Activated CD4-positive, alpha-beta T cell treated with anti-CD3 and anti-CD28 coated beads for 36 hours (primary cell): Measurements from ENCODE around the gene SPIRE2. TPM values are rescaled to one million over a fixed set of nuclear protein-coding genes. Genes with fewer than 3 reads are reported as not detected.
A peak's percentile ranks its signal among the peaks of the same experiment; 100 is the strongest.

Experiments used
- ATAC-seq: fragments of 200-7000 bp; cut with Tn5 transposase; one replicate; pipeline ENCODE4 v1.10.0; 2021; ENCODE audit warnings: mild to moderate bottlenecking, moderate library complexity
- CTCF ChIA-PET: fragments of 350-600 bp; sonication (Branson Sonifier 250); formaldehyde crosslinking; loops from one replicate; lab custom pipeline; 2021; ENCODE audit warnings: antibody characterized with exemption; lab: Charles Lee
- POLR2A ChIA-PET: fragments of 350-600 bp; sonication (Branson Sonifier 250); formaldehyde crosslinking; loops from one replicate; lab custom pipeline; 2021; ENCODE audit warnings: antibody characterized with exemption, inconsistent platforms; lab: Charles Lee
- DNase-seq: peaks from one replicate; pipeline ENCODE4 v3.0.0-alpha.2; 2020
- H3K27ac Mint-ChIP-seq: one replicate; pipeline ENCODE4 v1.8.0; 2021; ENCODE audit warnings: mixed read lengths
- H3K27me3 Mint-ChIP-seq: one replicate; pipeline ENCODE4 v1.8.0; 2021; ENCODE audit warnings: mixed read lengths
- H3K36me3 Mint-ChIP-seq: one replicate; pipeline ENCODE4 v1.8.0; 2021; ENCODE audit warnings: low read depth, mixed read lengths
- H3K4me1 Mint-ChIP-seq: one replicate; pipeline ENCODE4 v1.8.0; 2021; ENCODE audit warnings: mixed read lengths
- H3K4me3 Mint-ChIP-seq: one replicate; pipeline ENCODE4 v1.8.0; 2021; ENCODE audit warnings: mild to moderate bottlenecking, moderate library complexity, mixed read lengths
- H3K9me3 Mint-ChIP-seq: one replicate; pipeline ENCODE4 v1.8.0; 2021; ENCODE audit warnings: low read depth, mixed read lengths
- intact Hi-C, 2 experiments: fragments of 100-400 bp; cut with DNase I in 1 of 2; cut with micrococcal nuclease in 1 of 2; formaldehyde crosslinking; loops; one replicate each; pipeline versions ENCODE4 v1.14.2 to v1.15.1; 2022 to 2024; cut with DNase I, micrococcal nuclease
- total RNA-seq, 2 experiments: library from RNA; stranded (reverse); gene quantifications; one replicate each; pipeline ENCODE4 v1.2.3, GENCODE V29; 2021

The SPIRE2 gene
- total RNA-seq, 2 experiments from 2014 or later, result 1.1 to 1.5 TPM

GRCh38 chr16:89902980-89903379 lies 74.7 kb downstream of the SPIRE2 start:
- POLR2A ChIA-PET, result no interaction called here
- H3K27me3 Mint-ChIP-seq, result no peaks in the 10 kb centered on the region
- intact Hi-C loops, result no loop called here
- ATAC-seq, result no peak
- no peaks in the 10 kb centered on the region for H3K9me3 Mint-ChIP-seq
- CTCF ChIA-PET, result no interaction called here
- H3K36me3 Mint-ChIP-seq, result peaks cover 25% of the 10 kb centered on the region
- no peak for DNase-seq
- no peak overlapping the region for H3K27ac Mint-ChIP-seq
- no peaks in the 10 kb centered on the region for H3K4me1 Mint-ChIP-seq
- no peak overlapping the region for H3K4me3 Mint-ChIP-seq

DNA sequence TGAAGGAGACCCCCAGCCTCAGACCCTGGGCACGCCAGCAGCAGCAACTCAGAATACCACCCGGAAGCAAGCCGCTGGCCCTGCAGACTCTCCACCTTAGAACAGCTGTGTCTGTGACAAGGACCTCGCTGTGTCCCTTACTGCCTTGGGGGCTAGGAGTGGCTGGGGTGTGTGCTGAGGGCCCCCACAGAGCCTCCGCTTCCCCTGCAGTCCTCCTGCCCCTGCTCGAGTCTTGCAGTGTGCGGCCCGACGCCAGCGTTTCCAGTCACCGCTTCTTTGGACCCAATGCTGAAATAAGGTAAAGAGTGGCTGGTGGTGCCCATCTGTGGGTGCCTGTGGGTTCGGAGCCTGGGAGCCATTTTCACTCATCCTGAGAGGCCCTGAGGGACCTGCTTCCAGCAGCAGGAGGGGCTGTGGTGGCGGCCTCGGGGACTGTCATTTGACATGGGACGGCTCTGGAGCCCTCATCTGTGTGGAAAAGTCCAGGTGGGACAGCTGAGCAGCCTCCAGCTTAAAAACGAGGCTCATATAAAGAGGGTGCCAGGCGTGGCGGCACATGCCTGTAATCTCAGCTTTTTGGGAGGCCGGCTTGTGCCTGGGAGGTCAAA lies 75.7 kb downstream of the SPIRE2 start:
- Mint-ChIP-seq H3K4me3 (no peak overlapping the region), H3K9me3 (no peaks in the 10 kb centered on the region), H3K27me3 (no peaks in the 10 kb centered on the region), H3K4me1 (no peaks in the 10 kb centered on the region), H3K27ac (no peak overlapping the region), H3K36me3 (peaks cover 25% of the 10 kb centered on the region)
- ChIA-PET CTCF (no interaction called here), POLR2A (no interaction called here)
- ATAC-seq, result no peak
- intact Hi-C loops, result no loop called here
- no peak for DNase-seq

DNA sequence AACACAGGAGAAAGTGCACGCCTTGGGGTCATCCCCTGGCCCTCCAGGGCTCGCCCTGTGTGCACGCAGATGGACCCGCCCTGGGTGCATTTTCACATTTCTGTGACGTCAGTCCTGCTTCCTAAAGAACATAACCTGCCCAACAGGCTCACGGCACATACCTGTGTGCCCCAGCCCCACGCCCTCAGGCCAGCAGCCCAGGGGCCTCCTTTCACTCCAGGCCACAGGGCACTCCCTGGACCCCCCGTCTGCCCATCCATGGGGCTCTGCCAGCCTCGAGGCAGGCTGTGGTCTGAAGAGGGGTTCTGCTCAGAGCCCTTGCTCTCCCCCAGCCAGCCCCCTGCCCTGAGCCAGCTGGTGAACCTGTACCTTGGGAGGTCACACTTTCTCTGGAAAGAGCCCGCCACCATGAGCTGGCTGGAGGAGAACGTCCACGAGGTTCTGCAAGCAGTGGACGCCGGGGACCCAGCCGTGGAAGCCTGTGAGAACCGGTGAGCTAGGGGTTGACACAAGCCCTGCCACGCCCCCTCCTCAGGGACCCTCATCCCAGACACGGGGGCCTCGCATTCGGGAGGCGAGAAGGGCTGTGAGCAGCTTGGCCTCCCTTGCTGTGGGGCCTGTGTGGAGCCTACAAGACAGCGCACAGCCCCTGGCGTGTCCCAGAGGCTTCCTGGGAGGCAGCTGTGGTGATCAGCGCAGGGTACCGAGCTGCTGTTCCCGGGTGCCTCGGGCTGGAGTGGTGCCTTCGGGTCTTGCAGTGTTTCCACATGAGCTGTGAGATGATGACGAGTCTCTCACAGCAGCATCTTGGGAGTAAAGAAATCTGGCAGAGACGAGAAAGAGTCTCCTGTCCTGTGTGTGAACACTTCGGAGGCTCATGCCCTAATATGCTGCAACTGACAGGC lies 76.6 kb downstream of the SPIRE2 start:
- H3K36me3 Mint-ChIP-seq, result peaks cover 22% of the 10 kb centered on the region
- H3K4me1 Mint-ChIP-seq, result no peaks in the 10 kb centered on the region
- DNase-seq, result no peak
- POLR2A ChIA-PET, result no interaction called here
- no peak overlapping the region for H3K27ac Mint-ChIP-seq
- CTCF ChIA-PET, result no interaction called here
- H3K4me3 Mint-ChIP-seq, result no peak overlapping the region
- no peak for ATAC-seq
- intact Hi-C loops, result no loop called here
- no peaks in the 10 kb centered on the region for H3K27me3 Mint-ChIP-seq
- no peaks in the 10 kb centered on the region for H3K9me3 Mint-ChIP-seq

GRCh38 chr16:89905511-89906139 lies 77.3 kb downstream of the SPIRE2 start:
- POLR2A ChIA-PET, result no interaction called here
- no peak for DNase-seq
- H3K9me3 Mint-ChIP-seq, result no peaks in the 10 kb centered on the region
- intact Hi-C loops, result no loop called here
- H3K27me3 Mint-ChIP-seq, result no peaks in the 10 kb centered on the region
- ATAC-seq, result no peak
- H3K4me1 Mint-ChIP-seq, result no peaks in the 10 kb centered on the region
- H3K4me3 Mint-ChIP-seq, result no peak overlapping the region
- H3K27ac Mint-ChIP-seq, result no peak overlapping the region
- CTCF ChIA-PET, result no interaction called here
- H3K36me3 Mint-ChIP-seq, result peaks cover 23% of the 10 kb centered on the region

DNA sequence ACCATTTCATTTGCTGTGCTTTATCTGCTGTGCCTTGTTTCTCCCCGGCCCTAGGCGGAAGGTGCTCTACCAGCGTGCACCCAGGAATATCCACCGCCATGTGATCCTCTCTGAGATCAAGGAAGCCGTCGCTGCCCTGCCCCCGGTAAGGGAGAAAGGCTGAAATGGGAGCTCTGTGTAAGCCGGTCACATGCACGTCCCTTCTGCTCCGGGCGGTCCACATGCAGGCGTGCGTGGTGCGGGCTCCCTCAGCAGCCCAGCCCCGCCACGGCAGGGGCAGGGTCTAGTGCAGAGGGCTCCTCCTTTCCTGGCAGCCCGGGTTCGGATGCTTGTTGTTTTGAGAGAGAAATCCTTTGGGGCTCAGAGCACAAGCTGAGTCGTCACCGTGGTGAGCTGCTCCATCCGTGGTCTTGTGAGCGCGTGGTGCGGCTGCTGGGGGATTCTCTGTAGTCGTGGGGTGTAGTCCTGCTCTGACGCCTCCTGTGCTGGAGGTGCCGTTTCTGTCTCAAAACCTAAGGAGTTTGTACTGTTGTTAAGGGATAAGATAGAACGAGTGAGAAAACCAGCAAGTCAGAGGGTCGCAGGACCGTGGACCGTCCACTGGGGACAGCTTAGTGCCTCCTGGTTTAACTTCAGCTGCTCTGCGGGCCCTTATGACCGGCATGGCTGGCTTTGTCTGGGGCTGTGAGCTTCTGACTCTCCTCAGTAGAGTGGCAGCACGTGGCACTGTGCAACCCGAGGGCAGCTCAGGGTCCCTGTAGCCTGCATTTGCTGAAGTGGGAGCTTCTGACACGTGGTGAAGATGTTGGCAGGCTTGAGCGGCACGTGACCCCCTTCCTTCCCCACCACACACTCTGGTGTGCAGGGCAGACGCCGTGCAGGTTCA lies 78.1 kb downstream of the SPIRE2 start:
- H3K4me3 Mint-ChIP-seq, result no peak overlapping the region
- intact Hi-C loops, result no loop called here
- ChIA-PET POLR2A (no interaction called here), CTCF (interaction anchor here (0.6 to 0.8 kb wide), 4 partner anchors 12 to 131 kb away, joined by 3 to 5 read pairs (median 3); partner anchors contain the start of genes MC1R and TUBB3)
- DNase-seq, result no peak
- no peak overlapping the region for H3K27ac Mint-ChIP-seq
- peaks cover 26% of the 10 kb centered on the region for H3K36me3 Mint-ChIP-seq
- no peaks in the 10 kb centered on the region for H3K4me1 Mint-ChIP-seq
- H3K9me3 Mint-ChIP-seq, result no peaks in the 10 kb centered on the region
- ATAC-seq, result no peak
- no peaks in the 10 kb centered on the region for H3K27me3 Mint-ChIP-seq

DNA sequence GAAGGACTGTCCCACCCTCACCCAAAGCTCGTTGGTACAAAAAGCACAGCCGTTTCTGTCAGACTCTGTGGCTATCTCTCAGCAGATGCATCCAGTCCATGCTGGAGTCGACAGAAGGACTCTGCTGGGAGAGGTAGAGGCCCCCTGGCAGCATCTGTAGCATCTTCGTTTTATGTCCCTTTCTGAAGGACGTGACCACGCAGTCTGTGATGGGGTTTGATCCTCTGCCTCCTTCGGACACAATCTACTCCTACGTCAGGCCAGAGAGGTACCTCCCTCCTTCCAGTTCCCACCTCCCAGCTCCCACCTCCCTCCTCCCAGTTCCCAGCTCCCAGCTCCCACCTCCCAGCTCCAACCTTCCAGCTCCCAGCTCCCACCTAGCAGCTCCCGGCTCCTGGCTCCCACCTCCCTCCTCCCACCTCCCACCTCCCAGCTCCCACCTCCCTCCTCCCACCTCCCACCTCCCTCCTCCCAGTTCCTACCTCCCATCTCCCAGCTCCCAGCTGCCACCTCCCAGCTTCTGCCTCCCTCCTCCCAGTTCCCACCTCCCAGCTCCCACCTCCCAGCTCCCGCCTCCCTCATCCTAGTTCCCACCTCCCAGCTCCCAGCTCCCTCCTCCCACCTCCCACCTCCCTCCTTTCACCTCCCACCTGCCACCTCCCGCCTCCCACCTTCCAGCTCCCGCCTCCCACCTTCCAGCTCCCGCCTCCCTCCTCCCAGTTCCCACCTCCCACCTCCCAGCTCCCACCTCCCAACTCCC lies 79.0 kb downstream of the SPIRE2 start:
- Mint-ChIP-seq H3K4me3 (no peak overlapping the region), H3K36me3 (peaks cover 28% of the 10 kb centered on the region), H3K27me3 (no peaks in the 10 kb centered on the region), H3K27ac (no peak overlapping the region), H3K4me1 (no peaks in the 10 kb centered on the region), H3K9me3 (no peaks in the 10 kb centered on the region)
- intact Hi-C loops, result no loop called here
- no peak for DNase-seq
- CTCF ChIA-PET, result interaction anchor here (0.6 to 1.4 kb wide), 5 partner anchors 16 to 201 kb away, joined by 3 to 5 read pairs (median 3); partner anchors contain the start of gene TUBB3
- POLR2A ChIA-PET, result interaction anchor here (0.6 kb wide), 1 partner anchor 545 kb away, joined by 3 read pairs; no protein-coding TSS in a partner anchor
- no peak for ATAC-seq

DNA sequence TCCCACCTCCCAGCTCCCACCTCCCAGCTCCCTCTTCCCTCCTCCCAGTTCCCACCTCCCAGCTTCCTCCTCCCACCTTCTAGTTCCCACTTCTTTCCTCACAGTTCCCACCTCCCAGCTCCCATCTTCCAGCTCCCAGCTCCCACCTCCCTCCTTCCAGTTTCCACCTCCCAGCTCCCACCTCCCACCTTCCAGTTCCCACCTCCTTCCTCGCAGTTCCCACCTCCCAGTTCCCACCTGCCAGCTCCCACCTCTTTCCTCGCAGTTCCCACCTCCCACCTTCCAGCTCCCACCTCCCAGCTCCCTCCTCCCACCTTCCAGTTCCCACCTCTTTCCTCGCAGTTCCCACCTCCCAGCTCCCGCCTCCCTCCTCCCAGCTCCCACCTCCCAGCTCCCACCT lies 80.0 kb downstream of the SPIRE2 start:
- ATAC-seq (no peak), DNase-seq (no peak)
- Mint-ChIP-seq H3K4me1 (no peaks in the 10 kb centered on the region), H3K36me3 (peaks cover 27% of the 10 kb centered on the region), H3K4me3 (no peak overlapping the region), H3K27me3 (no peaks in the 10 kb centered on the region), H3K27ac (no peak overlapping the region), H3K9me3 (no peaks in the 10 kb centered on the region)
- ChIA-PET CTCF (interaction anchor here (0.6 to 1.4 kb wide), 3 partner anchors 130 to 206 kb away, joined by 3 read pairs; no protein-coding TSS in a partner anchor), POLR2A (no interaction called here)
- intact Hi-C loops, result no loop called here

DNA sequence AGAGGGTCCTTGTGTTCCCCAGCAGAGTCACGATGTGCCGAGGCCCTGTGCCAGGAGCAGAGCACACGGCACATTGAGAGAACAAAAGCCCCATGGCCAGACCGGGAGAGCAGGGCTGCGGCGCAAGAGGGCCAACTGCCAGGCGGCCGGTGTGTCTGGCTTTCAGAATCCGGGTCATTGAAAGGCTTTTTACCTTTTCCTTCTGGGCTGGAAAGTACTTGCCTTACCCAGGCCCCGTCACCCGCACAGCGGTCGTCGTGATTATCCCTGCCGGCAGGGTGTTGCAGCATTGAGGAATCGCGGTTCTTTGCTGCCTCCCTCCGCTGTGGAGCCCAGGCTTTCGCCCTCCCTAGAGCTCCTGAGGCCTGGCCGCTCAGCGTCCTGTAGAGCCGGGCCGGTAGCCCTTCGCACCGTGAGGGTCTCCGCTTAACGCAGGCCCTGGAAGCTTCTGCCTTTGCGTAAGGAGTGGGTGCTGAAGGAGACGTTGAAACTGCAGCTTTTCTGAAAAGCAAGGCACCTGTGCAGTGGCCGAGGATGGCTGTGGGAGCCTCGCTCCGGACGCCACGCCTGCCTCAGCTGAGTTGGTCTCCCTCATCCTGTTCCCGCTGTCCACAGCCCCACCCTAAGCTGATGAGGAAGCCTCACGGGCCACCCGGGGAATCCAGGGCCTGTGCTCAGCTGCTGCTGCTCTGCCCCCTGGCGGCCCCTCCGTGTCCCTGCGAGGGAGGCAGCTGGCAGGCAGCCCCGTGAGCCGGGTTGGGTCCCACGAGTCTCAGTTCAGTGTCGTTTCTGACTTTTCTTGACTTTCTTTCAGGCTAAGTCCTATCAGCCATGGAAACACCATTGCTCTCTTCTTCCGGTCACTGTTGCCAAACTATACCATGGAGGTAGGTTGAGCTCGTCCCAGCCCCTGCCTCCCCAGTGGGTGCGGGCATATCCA lies 81.8 kb downstream of the SPIRE2 start:
- Mint-ChIP-seq H3K36me3 (peaks cover 35% of the 10 kb centered on the region), H3K27me3 (no peaks in the 10 kb centered on the region), H3K4me3 (no peak overlapping the region), H3K27ac (no peak overlapping the region), H3K9me3 (no peaks in the 10 kb centered on the region), H3K4me1 (no peaks in the 10 kb centered on the region)
- POLR2A ChIA-PET, result interaction anchor here (0.7 kb wide), 1 partner anchor 56 kb away, joined by 9 read pairs; no protein-coding TSS in a partner anchor
- CTCF ChIA-PET, result interaction anchor here (0.5 to 2.3 kb wide), 22 partner anchors 9 to 646 kb away, joined by 3 to 11 read pairs (median 4); partner anchors contain the start of gene MC1R
- intact Hi-C loops, result no loop called here
- ATAC-seq, result peak; percentile 89
- peak; percentile 83 for DNase-seq

GRCh38 chr16:89910717-89911354 lies 82.6 kb downstream of the SPIRE2 start:
- Mint-ChIP-seq H3K4me1 (no peaks in the 10 kb centered on the region), H3K4me3 (no peak overlapping the region), H3K9me3 (no peaks in the 10 kb centered on the region), H3K27me3 (no peaks in the 10 kb centered on the region), H3K36me3 (peaks cover 35% of the 10 kb centered on the region), H3K27ac (no peak overlapping the region)
- ATAC-seq, result no peak
- no peak for DNase-seq
- POLR2A ChIA-PET, result no interaction called here
- CTCF ChIA-PET, result interaction anchor here (0.7 to 2.3 kb wide), 16 partner anchors 8 to 207 kb away, joined by 3 to 11 read pairs (median 4); partner anchors contain the start of gene MC1R
- intact Hi-C loops, result no loop called here
